ENCODE measurements around the gene NLRC5. TPM values are rescaled to one million over a fixed set of nuclear protein-coding genes. Genes with fewer than 3 reads are reported as not detected.

The NLRC5 gene
- total and polyA plus RNA-seq, 2 donors (not counting 3 experiments of a cell fraction or from before 2014, with no cell fraction given) = 7.4 to 26.3 TPM

DNA sequence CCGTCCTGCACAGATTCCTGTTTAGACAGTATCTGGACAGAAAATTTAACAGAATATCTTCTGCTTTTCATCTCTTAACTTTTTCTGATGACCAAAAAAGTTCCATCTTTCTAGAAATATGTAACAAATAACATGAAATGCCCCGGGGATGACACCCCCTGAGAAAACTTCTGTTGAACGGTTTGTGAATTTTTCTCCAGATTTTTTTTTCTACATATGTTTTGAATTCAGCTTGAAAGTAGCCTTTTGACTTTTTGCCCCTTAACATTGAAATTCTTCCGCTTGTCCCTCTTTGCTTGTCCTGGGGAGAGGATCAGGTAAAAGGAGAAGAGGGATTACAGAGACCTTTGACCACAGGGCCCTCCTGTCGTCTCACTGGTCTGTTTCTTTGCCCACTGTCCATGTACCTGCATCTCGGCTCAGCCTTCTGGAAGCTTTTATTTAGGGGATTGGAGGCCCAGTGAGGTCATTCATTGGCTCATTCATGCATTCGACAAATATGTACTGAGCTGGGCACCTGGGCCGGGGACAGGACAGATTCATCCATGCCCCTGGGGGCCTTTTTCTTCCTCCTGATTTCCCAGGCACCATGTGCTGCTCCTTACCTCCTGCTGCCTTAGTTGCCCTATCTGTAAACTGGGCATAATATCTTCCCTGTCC is 83.4 kb downstream of the NLRC5 start:
- no peaks in the 10 kb centered on the region for H4K20me1 ChIP-seq (replicated peaks; ENCODE audit: control insufficient read depth, extremely low read depth, insufficient read depth, low read length)
- H3K27me3 ChIP-seq (ENCODE audit: control insufficient read depth in 2 of 2, insufficient read depth in 2 of 2, low read length in 2 of 2) = no peaks in the 10 kb centered on the region
- TF ChIP-seq MAX (IDR thresholded peaks at IDR 0.05; ENCODE audit: insufficient read depth, insufficient read length) (no peak), FOS (IDR thresholded peaks at IDR 0.05; ENCODE audit: borderline replicate concordance, insufficient read depth, low read length) (peak; percentile 1)
- H3K9ac ChIP-seq (replicated peaks; ENCODE audit: extremely low read depth, insufficient read depth, low read length) = no peak overlapping the region
- CTCF ChIA-PET = interaction anchor here (0.9 to 1.4 kb wide), 2 partner anchors 27 to 107 kb away, joined by 3 to 6 read pairs; no protein-coding TSS in a partner anchor
- no peak overlapping the region for H3K4me2 ChIP-seq (ENCODE audit: insufficient read depth, low read length)
- no peaks in the 10 kb centered on the region for H3K9me1 ChIP-seq (replicated peaks; ENCODE audit: control insufficient read depth, extremely low read depth, insufficient read depth, low read length)
- no TSS peak for BruUV-seq (replicated peaks)
- H3K27ac ChIP-seq (ENCODE audit: insufficient read depth, low read depth, low read length) = no peak overlapping the region
- no peaks in the 10 kb centered on the region for H3K9me3 ChIP-seq (replicated peaks; ENCODE audit: control insufficient read depth, insufficient read depth, low read length)
- H3K36me3 ChIP-seq (ENCODE audit: control insufficient read depth in 2 of 2, extremely low read depth in 1 of 2, insufficient read depth in 2 of 2, low read length in 2 of 2) = no peaks in the 10 kb centered on the region
- dilution Hi-C loops (cut with MboI; ENCODE audit: extremely low pct_ligation_motif_present, low sequenced_read_pairs) = no loop called here
- POLR2A ChIA-PET = no interaction called here
- intact Hi-C loops (cut with micrococcal nuclease) = no loop called here
- FAIRE-seq (no peak), DNase-seq (ENCODE audit: low read depth, low spot score) (no peak)
- H3K4me1 ChIP-seq (ENCODE audit: control insufficient read depth, extremely low read depth, insufficient read depth, low read length) = no peaks in the 10 kb centered on the region
- no peaks in the 10 kb centered on the region for H3K79me2 ChIP-seq (ENCODE audit: control insufficient read depth, insufficient read depth, low read length)
- no peak overlapping the region for H2AFZ ChIP-seq (ENCODE audit: low read depth, low read length)
- no peak overlapping the region for H3K4me3 ChIP-seq (replicated peaks in 1 of 3; ENCODE audit: insufficient read depth in 1 of 3, low read depth in 1 of 3, low read length in 3 of 3)

- ChIA-PET CTCF (interaction anchor here (1.7 kb wide), 1 partner anchor 15 kb away, joined by 10 read pairs; the partner anchor contains the start of gene CPNE2), POLR2A (no interaction called here)
- Histone ChIP-seq H3K4me3 (replicated peaks in 1 of 3; ENCODE audit: insufficient read depth in 1 of 3, low read depth in 1 of 3, low read length in 3 of 3) (no peak overlapping the region), H3K4me2 (ENCODE audit: insufficient read depth, low read length) (no peak overlapping the region), H4K20me1 (replicated peaks; ENCODE audit: control insufficient read depth, extremely low read depth, insufficient read depth, low read length) (no peaks in the 10 kb centered on the region), H3K27ac (ENCODE audit: insufficient read depth, low read depth, low read length) (no peak overlapping the region), H2AFZ (ENCODE audit: low read depth, low read length) (no peak overlapping the region), H3K27me3 (ENCODE audit: control insufficient read depth in 2 of 2, insufficient read depth in 2 of 2, low read length in 2 of 2) (no peaks in the 10 kb centered on the region), H3K4me1 (ENCODE audit: control insufficient read depth, extremely low read depth, insufficient read depth, low read length) (no peaks in the 10 kb centered on the region), H3K9me1 (replicated peaks; ENCODE audit: control insufficient read depth, extremely low read depth, insufficient read depth, low read length) (no peaks in the 10 kb centered on the region), H3K79me2 (ENCODE audit: control insufficient read depth, insufficient read depth, low read length) (no peaks in the 10 kb centered on the region), H3K9ac (replicated peaks; ENCODE audit: extremely low read depth, insufficient read depth, low read length) (no peak overlapping the region), H3K9me3 (replicated peaks; ENCODE audit: control insufficient read depth, insufficient read depth, low read length) (no peaks in the 10 kb centered on the region), H3K36me3 (ENCODE audit: control insufficient read depth in 2 of 2, extremely low read depth in 1 of 2, insufficient read depth in 2 of 2, low read length in 2 of 2) (no peaks in the 10 kb centered on the region)
- dilution Hi-C loops (cut with MboI; ENCODE audit: extremely low pct_ligation_motif_present, low sequenced_read_pairs) = no loop called here
- intact Hi-C loops (cut with micrococcal nuclease) = no loop called here
- FAIRE-seq (no peak), DNase-seq (ENCODE audit: low read depth, low spot score) (no peak)
- BruUV-seq (replicated peaks) = no TSS peak
- TF ChIP-seq EZH2 (IDR thresholded peaks at IDR 0.05; ENCODE audit: borderline replicate concordance, low read depth, low read length, severe bottlenecking) (no peak), GATA2 (IDR thresholded peaks at IDR 0.05; ENCODE audit: insufficient read depth, insufficient read length, low read depth, low read length) (no peak), POLR2AphosphoS5 (IDR thresholded peaks at IDR 0.05; ENCODE audit: insufficient read depth, low read depth, low read length) (no peak), POLR2A (IDR thresholded peaks at IDR 0.05; ENCODE audit: low read depth, low read length) (no peak), MAX (IDR thresholded peaks at IDR 0.05; ENCODE audit: insufficient read depth, insufficient read length) (no peak), MYC (IDR thresholded peaks at IDR 0.05; ENCODE audit: low read depth, low read length) (no peak), JUN (IDR thresholded peaks at IDR 0.05; ENCODE audit: borderline replicate concordance, insufficient read depth, insufficient read length, low read depth) (no peak), FOS (IDR thresholded peaks at IDR 0.05; ENCODE audit: borderline replicate concordance, insufficient read depth, low read length) (no peak)
- TF ChIP-seq, protein P1, sequence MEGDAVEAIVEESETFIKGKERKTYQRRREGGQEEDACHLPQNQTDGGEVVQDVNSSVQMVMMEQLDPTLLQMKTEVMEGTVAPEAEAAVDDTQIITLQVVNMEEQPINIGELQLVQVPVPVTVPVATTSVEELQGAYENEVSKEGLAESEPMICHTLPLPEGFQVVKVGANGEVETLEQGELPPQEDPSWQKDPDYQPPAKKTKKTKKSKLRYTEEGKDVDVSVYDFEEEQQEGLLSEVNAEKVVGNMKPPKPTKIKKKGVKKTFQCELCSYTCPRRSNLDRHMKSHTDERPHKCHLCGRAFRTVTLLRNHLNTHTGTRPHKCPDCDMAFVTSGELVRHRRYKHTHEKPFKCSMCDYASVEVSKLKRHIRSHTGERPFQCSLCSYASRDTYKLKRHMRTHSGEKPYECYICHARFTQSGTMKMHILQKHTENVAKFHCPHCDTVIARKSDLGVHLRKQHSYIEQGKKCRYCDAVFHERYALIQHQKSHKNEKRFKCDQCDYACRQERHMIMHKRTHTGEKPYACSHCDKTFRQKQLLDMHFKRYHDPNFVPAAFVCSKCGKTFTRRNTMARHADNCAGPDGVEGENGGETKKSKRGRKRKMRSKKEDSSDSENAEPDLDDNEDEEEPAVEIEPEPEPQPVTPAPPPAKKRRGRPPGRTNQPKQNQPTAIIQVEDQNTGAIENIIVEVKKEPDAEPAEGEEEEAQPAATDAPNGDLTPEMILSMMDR (IDR thresholded peaks at IDR 0.05; ENCODE audit: extremely low read depth in 1 of 2, insufficient read depth in 1 of 2, low read depth in 1 of 2, low read length in 2 of 2) = no peak
Measured at GRCh38 chr16:57077714-57078113, 88.4 kb downstream of the NLRC5 start.

All from endothelial cell of umbilical vein (primary cell).